Measurements from ENCODE around the gene SPO11. TPM values are rescaled to one million over a fixed set of nuclear protein-coding genes. Genes with fewer than 3 reads are reported as not detected.

Gene SPO11
- total and polyA plus RNA-seq, 2 of the 4 experiments (the other 2 are of a cell fraction): not detected

DNA sequence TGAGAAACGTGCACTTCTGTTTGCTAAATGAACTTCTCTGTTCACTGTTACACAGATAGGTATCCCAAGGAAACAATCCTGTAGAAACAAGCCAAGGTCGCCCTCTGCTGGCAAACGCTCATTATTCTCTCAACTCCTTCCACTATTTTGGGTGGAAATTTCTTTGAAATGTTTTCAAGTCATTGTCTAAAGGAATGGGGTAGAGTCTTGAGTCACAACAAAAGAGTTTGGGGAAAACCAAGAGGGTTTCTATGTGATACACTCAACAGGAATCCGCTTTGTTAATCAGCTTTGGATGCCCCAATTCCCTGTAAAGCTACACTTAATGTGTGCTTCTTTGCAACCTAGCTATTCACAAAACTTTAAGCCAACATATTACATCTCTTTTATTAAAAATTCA lies 16.9 kb downstream of the SPO11 start:
- Histone ChIP-seq H3K18ac (ENCODE audit: low read depth, low read length) (no peak overlapping the region), H3K9me3 (ENCODE audit: control insufficient read depth, insufficient read depth, low read length) (no peaks in the 10 kb centered on the region), H3K9me1 (ENCODE audit: insufficient read depth, low read length) (no peaks in the 10 kb centered on the region), H2AK9ac (replicated peaks; ENCODE audit: low read depth, low read length, poor library complexity) (no peak overlapping the region), H3K23ac (ENCODE audit: low read depth, low read length) (no peak overlapping the region), H3K4me2 (ENCODE audit: low read depth, low read length) (no peak overlapping the region), H3K36me3 (ENCODE audit: control insufficient read depth, insufficient read depth, low read length) (no peaks in the 10 kb centered on the region), H4K5ac (ENCODE audit: low read depth, low read length) (no peak overlapping the region), H4K91ac (ENCODE audit: insufficient read depth, low read depth, low read length) (no peak overlapping the region), H2AFZ (replicated peaks; ENCODE audit: low read length, poor library complexity) (no peak overlapping the region), H4K20me1 (ENCODE audit: insufficient read depth, low read length) (no peaks in the 10 kb centered on the region), H3K27ac (ENCODE audit: insufficient read depth, low read length) (no peak overlapping the region), H3K4me3 (ENCODE audit: insufficient read depth, low read depth, low read length) (no peak overlapping the region), H2BK20ac (ENCODE audit: low read depth, low read length) (no peak overlapping the region), H3K4ac (ENCODE audit: low read depth, low read length) (no peak overlapping the region), H4K8ac (ENCODE audit: low read depth in 2 of 2, low read length in 2 of 2) (no peak overlapping the region), H3K14ac (replicated peaks; ENCODE audit: low read depth, low read length) (no peak overlapping the region), H2BK120ac (ENCODE audit: low read depth, low read length) (no peak overlapping the region), H3K56ac (ENCODE audit: extremely low read depth, insufficient read depth, low read length) (no peak overlapping the region), H3K9ac (ENCODE audit: low read depth, low read length) (no peak overlapping the region), H3K27me3 (ENCODE audit: control insufficient read depth, insufficient read depth, low read length) (peaks cover 2% of the 10 kb centered on the region; the same call in 1 of the 2 replicates), H3K79me1 (ENCODE audit: low read depth in 1 of 2, low read length in 2 of 2) (peaks cover 0 to 3% of the 10 kb centered on the region in 2 experiments; a peak in 2 of 4 replicates), H2BK15ac (ENCODE audit: low read depth, low read length) (no peak overlapping the region), H3K4me1 (ENCODE audit: control insufficient read depth, insufficient read depth, low read length) (no peaks in the 10 kb centered on the region), H2AK5ac (ENCODE audit: low read depth, low read length) (no peak overlapping the region), H2BK5ac (ENCODE audit: low read depth, low read length, poor library complexity, severe bottlenecking) (no peak overlapping the region)
- no TSS peak for BruUV-seq (replicated peaks)
- ChIA-PET POLR2A (ENCODE audit: unreplicated experiment) (no interaction called here), CTCF (interaction anchor here (0.6 to 1.5 kb wide), 13 partner anchors 13 to 908 kb away, joined by 3 to 10 read pairs (median 3); no protein-coding TSS in a partner anchor)
- DNase-seq (peak; percentile 70), ATAC-seq (ENCODE audit: low read depth) (peak; percentile 71)
- TF ChIP-seq RAD21 (IDR thresholded peaks at IDR 0.05; ENCODE audit: low read length) (peak; percentile 78), SMC3 (IDR thresholded peaks at IDR 0.05; ENCODE audit: low read depth, low read length) (peak; percentile 70), RFX5 (IDR thresholded peaks at IDR 0.05; ENCODE audit: low read depth, low read length) (no peak)
- TF ChIP-seq, protein P1, sequence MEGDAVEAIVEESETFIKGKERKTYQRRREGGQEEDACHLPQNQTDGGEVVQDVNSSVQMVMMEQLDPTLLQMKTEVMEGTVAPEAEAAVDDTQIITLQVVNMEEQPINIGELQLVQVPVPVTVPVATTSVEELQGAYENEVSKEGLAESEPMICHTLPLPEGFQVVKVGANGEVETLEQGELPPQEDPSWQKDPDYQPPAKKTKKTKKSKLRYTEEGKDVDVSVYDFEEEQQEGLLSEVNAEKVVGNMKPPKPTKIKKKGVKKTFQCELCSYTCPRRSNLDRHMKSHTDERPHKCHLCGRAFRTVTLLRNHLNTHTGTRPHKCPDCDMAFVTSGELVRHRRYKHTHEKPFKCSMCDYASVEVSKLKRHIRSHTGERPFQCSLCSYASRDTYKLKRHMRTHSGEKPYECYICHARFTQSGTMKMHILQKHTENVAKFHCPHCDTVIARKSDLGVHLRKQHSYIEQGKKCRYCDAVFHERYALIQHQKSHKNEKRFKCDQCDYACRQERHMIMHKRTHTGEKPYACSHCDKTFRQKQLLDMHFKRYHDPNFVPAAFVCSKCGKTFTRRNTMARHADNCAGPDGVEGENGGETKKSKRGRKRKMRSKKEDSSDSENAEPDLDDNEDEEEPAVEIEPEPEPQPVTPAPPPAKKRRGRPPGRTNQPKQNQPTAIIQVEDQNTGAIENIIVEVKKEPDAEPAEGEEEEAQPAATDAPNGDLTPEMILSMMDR (conservative IDR thresholded peaks at IDR 0.05; ENCODE audit: low read depth, low read length): peak; percentile 85
- dilution Hi-C loops (cut with HindIII; ENCODE audit: low sequenced_read_pairs, unreplicated experiment) (no loop called here), intact Hi-C loops (cut with micrococcal nuclease) (loop anchor here (1.0 kb wide), 2 partner anchors 254 to 796 kb away; no protein-coding TSS in a partner anchor), in situ Hi-C loops (cut with MboI; ENCODE audit: low sequenced_read_pairs) (loop anchor here (5.0 kb wide), 1 partner anchor 794 kb away; no protein-coding TSS in a partner anchor)
- WGBS, 2 experiments (ENCODE audit: extremely low coverage in 2 of 2, insufficient read length in 1 of 2): no CpG with 5 or more reads among the region's 4 CpGs

Measured in IMR-90 (cell line).